NCI-H128 (cell line): ENCODE data around the gene RPS4Y1.
"Not testable (repeated sequence)": the region's sequence is repeated elsewhere in the genome, so short reads cannot be mapped to it uniquely, and the experiment has no call there.

Source experiments
- DNase-seq: peaks from one replicate; lab custom pipeline; 2025; ENCODE audit not compliant: unreplicated experiment; lab: John Stamatoyannopoulos, UW

The RPS4Y1 gene

GRCh38 chrY:2841471-2841893 lies at the start of gene RPS4Y1:
RPS4Y1 (plus strand) TSS chrY:2841602; CDS start chrY:2841625, 23 bp downstream.
- DNase-seq, result no peak

- no peak for DNase-seq
Measured at GRCh38 chrY:2796977-2797523, 44.4 kb upstream of the RPS4Y1 start.

- no peak for DNase-seq
Measured at GRCh38 chrY:2797991-2798390, 43.4 kb upstream of the RPS4Y1 start.

DNA sequence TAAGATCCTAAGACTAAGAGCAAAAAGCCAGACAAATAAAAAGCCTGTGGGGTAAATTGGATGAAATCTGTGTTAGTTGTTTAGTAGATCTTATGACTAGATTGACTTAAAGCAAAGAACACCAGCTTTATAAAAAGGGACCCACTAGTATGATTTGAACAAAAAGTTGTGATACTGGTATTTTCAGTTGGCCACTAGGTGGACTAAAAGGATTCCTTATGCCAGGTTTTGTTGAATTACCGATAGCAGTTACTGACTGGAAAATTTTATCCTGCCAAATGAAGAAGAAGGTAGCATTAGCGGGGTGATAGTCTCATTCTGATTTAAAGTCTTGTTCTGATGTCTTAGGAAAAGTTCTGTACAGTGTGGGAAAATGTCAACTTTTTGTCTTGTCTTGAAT lies 41.2 kb upstream of the RPS4Y1 start:
- DNase-seq, result no peak

GRCh38 chrY:2817146-2817896 lies 24.1 kb upstream of the RPS4Y1 start:
- DNase-seq, result not testable (repeated sequence)

GRCh38 chrY:2824471-2824870 lies 16.9 kb upstream of the RPS4Y1 start:
- DNase-seq, result no peak

DNA sequence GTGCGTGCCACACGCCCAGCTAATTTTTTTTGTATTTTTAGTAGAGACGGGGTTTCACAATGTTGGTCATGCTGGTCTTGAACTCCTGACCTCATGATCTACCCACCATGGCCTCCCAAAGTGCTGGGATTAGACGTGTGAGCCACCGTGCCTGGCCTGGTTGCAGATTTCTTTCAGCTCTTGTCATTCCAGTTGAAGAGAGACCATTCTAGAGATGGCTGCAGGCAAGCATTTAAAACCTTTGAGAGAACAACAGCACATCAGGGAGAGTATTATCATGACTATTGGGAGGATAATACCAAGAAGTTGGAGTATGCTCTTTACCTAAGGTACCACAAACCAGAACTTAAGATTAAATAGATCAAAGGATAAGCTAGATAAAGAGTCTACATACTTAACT lies 12.9 kb upstream of the RPS4Y1 start:
- no peak for DNase-seq

DNA sequence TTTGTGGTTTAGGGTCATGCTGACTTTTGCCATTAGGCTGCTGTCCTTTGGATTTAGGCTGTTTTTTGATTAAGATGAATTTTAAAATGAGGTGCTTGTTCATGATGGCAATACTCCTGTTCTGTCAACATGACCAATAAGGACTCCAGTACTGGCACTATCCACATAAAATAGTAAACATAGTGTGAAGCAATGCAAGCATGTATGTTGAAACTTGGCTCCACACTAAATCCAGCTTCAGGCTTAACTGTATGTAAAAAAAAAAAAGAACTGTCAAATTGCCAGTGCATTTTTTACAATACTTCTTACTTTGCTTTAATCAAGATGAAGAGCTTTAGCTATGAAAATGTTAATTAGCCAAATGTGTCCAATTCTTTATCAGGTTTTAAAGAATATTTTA lies 6.2 kb upstream of the RPS4Y1 start:
- no peak for DNase-seq

DNA sequence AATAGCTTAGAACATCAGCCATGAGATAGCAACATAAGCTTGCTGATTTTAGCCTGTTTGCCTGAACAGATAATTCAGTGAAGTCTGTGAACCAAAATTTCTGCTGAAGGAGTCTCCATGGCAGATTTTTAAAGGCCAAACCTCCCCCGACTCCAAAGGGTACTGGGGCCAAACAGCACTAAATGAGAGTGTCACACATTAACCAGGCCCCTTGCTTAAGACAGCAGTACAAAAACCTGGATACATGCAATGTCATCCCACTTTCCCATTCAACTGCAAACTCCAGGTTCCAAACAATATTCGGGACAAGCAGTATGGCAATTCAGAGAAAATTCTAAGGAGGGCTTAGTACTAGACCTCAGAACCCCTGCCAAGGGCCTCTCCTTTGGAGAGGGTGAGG lies 4.3 kb upstream of the RPS4Y1 start:
- no peak for DNase-seq

DNA sequence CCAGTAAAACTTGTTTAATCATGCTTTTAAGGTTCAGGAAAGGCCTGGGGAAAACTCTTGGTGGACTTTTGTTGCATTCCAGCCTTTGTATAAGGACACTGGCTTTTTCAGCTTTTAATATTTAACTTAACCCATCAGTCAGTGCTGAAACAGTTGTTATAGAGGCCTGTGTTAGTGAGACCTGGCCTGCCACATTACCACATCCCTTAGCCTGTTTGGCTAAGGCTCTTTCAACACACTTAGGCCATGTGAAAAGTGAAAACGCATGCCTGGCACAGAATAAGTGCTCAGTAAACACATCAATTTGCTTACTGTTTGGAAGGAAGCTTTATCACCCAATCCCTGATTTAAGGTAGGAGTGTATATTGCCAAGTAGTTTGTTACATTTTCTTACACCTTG lies 3.5 kb upstream of the RPS4Y1 start:
- DNase-seq, result no peak

DNA sequence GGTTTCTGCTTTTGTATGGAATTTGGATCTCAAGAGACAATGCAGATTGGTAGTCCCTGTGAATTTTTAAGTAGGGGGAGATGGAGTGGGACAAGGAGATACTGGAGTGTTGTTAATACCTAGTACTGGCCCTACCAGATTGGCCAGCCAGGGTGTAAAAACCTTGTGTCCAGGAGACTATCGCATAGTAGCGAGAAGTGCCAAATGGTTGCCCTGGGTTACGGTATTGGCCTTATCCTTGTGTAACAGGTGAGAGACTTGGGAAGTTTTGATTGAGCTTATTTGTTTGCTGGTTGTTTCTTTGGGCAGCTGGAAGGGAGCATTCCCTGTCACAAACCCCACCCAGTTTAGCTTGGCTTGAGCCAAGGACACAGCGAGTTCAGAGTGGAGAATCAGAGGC lies 5.4 kb downstream of the RPS4Y1 start:
- DNase-seq, result no peak

DNA sequence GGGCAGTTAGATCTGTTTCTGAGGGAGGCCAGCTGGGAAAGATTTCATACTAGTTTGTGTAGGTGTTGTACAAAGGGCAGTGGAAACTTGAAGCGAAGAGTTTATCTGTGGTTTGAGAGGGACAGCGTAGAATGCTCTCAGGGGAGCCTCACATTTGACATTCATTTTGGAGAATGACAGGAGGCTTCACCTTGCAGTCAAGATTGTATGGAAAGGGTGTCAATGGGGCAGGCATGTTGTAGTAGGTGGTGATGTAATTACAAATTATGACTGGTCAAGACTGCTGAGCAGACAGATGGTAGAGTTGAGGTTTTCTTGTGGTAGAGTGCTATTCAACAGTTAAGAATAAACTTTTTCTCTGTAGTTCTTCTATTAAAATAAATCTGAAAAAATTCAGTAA lies 7.0 kb downstream of the RPS4Y1 start:
- no peak for DNase-seq

- no peak for DNase-seq
Measured at GRCh38 chrY:2849368-2849767, 8.0 kb downstream of the RPS4Y1 start.

DNA sequence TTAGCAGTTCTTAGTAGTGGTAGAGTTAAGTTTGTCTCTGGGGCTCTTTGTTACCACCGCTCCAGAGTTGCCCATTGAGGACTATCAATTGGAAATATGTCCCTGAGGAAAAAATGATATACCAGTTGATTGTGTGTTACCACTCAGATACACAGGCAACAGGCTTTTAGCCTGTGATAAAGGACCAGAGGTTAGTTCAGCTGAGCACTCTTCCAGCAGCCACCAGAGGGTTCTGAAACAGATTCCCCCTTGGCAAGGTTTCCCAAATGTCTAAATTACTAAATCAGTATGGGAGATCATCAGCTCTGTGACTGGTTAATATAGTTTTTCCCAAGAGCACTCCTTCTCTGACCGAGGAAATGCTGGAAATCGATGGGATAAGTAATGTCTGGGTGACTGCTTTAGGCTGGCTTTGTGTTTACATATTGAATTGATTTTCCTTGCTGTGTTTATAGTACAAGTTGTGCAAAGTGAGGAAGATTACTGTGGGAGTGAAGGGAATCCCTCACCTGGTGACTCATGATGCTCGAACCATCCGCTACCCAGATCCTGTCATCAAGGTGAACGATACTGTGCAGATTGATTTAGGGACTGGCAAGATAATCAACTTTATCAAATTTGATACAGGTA lies 12.9 kb downstream of the RPS4Y1 start:
- DNase-seq, result no peak

- no peak for DNase-seq
Measured at GRCh38 chrY:2857068-2857467, 15.7 kb downstream of the RPS4Y1 start.

GRCh38 chrY:2857686-2858085 lies 16.3 kb downstream of the RPS4Y1 start:
- DNase-seq, result no peak

GRCh38 chrY:2859782-2860181 lies 18.4 kb downstream of the RPS4Y1 start:
- DNase-seq, result no peak

- no peak for DNase-seq
Measured at GRCh38 chrY:2860511-2860910, 19.1 kb downstream of the RPS4Y1 start.

- no peak for DNase-seq
Measured at GRCh38 chrY:2866581-2866980, 25.2 kb downstream of the RPS4Y1 start.

GRCh38 chrY:2867469-2867868 lies 26.1 kb downstream of the RPS4Y1 start:
- DNase-seq, result no peak

GRCh38 chrY:2868035-2868607 lies 26.7 kb downstream of the RPS4Y1 start:
- DNase-seq, result no peak

DNA sequence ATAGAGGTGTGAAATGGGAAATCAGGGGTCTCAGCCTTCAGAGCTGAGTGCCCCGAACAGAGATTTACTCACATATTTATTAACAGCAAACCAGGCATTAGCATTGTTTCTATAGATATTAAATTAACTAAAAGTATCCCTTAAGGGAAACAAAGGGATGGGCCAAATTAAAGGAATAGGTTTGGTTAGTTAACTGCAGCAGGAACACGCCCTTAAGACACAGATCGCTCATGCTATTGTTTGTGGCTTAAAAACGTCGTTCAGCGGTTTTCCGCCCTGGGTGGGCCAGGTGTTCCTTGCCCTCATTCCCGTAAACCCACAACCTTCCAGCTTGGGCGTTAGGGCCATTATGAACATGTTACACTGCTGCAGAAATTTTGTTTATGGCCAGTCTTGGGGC lies 30.8 kb downstream of the RPS4Y1 start:
- DNase-seq, result not testable (repeated sequence)
